HG02642 (cell line): ENCODE measurements around the gene EPB41L4A.
A peak's percentile ranks its signal among the peaks of the same experiment; 100 is the strongest.
"Not testable (repeated sequence)": the region's sequence is repeated elsewhere in the genome, so short reads cannot be mapped to it uniquely, and the experiment has no call there.

Source experiments
- ATAC-seq: cut with Tn5 transposase; IDR thresholded peaks from one replicate; pipeline ENCODE4 v1.9.1; 2021; ENCODE audit warnings: mild to moderate bottlenecking; ENCODE audit not compliant: unreplicated experiment, poor library complexity

The EPB41L4A gene, protein sequence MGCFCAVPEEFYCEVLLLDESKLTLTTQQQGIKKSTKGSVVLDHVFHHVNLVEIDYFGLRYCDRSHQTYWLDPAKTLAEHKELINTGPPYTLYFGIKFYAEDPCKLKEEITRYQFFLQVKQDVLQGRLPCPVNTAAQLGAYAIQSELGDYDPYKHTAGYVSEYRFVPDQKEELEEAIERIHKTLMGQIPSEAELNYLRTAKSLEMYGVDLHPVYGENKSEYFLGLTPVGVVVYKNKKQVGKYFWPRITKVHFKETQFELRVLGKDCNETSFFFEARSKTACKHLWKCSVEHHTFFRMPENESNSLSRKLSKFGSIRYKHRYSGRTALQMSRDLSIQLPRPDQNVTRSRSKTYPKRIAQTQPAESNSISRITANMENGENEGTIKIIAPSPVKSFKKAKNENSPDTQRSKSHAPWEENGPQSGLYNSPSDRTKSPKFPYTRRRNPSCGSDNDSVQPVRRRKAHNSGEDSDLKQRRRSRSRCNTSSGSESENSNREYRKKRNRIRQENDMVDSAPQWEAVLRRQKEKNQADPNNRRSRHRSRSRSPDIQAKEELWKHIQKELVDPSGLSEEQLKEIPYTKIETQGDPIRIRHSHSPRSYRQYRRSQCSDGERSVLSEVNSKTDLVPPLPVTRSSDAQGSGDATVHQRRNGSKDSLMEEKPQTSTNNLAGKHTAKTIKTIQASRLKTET

DNA sequence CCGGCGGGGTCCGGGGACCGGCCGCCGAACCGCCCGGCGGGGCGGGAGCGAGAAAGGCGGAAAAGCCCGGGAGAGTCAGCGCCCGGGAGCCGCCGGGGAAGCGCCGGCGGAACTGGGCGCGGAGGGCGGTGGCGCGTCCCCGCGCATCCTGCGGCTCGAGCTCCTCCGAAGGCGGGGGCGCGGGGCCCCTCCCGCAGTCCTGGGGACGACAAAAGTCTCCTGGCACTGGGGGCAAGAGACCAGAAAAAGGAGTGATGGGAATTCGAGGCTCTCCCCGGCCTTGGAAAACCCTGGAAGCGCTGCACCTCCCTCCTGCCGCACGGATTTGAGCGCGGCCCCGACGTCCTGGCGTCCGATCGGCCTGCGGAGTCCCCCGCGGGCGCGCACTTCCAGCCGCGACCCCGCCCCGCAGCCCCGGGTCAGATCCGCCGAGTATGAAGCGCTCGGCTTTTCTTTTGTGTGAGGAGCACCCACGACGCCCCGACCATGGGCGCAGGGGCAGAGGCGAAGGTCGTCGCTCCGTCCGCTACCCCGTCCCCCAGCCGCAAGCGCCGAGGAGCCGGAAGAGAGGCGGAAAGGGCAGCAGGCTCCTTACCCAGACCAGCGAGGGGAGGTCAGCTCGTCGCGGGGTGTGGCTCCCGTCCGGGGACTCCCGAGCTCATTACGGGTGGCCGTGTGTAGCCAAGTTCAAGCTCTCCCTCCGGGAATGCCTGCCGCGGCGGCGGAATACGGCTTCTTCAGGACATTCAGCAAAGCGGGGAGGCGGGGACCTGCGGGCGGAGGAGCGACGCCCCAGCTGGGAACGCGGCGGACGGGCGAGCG is at the start of gene EPB41L4A:
Gene EPB41L4A (minus strand): TSS at position 114 of the 822 bp plus-strand sequence. CDS start 238 bp downstream, outside the sequence.
- ATAC-seq, result peak; percentile 20

DNA sequence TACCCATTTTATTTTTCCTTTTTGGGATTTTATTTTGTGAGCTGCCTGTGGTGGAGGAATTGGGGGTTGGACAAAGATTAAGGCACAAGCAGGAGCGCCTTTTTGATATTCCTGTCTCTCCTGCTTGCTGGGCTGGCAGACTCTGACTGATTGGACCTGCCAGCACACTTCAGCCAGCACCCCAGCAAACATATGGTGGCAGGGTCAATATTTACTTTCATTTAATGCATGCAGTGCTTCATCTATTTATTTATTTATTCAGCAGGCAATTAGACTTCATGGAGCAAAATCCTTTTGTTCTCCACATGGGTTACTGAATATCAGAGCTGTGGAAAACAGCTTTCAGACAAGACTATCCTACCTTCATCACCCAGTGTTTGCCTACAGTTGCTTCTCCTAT is 48.4 kb upstream of the EPB41L4A start:
- ATAC-seq, result no peak

DNA sequence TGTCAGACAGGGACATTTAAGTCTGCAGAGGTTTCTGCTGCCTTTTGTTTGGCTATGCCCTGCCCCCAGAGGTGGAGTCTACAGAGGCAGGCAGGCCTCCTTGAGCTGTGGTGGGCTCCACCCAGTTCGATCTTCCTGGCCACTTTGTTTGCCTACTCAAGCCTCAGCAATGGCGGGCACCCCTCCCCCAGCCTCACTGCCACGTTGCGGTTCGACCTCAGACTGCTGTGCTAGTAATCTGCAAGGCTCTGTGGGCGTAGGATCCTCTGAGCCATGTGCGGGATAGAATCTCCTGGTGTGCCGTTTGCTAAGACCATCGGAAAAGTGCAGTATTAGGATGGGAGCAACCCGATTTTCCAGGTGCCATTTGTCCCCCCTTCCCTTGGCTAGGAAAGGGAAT is 47.2 kb upstream of the EPB41L4A start:
- not testable (repeated sequence) for ATAC-seq

DNA sequence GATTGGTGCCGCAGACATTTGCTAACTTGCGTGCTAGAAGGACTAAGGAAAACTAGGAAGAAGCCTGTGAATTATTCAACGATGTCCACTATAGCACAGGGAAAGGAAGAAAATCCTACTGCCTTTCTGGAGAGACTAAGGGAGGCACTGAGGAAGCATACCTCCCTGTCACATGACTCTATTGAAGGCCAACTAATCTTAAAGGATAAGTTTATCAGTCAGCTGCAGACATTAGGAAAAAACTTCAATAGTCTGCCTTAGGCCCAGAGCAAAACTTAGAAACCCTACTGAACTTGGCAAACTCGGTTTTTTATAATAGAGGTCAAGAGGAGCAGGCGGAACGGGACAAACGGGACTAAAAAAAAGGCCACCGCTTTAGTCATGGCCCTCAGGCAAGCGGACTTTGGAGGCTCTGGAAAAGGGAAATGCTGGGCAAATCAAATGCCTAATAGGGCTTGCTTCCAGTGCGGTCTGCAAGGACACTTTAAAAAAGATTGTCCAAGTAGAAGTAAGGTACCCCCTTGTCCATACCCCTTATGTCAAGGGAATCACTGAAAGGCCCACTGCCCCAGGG is 28.2 kb upstream of the EPB41L4A start:
- ATAC-seq, result not testable (repeated sequence)

DNA sequence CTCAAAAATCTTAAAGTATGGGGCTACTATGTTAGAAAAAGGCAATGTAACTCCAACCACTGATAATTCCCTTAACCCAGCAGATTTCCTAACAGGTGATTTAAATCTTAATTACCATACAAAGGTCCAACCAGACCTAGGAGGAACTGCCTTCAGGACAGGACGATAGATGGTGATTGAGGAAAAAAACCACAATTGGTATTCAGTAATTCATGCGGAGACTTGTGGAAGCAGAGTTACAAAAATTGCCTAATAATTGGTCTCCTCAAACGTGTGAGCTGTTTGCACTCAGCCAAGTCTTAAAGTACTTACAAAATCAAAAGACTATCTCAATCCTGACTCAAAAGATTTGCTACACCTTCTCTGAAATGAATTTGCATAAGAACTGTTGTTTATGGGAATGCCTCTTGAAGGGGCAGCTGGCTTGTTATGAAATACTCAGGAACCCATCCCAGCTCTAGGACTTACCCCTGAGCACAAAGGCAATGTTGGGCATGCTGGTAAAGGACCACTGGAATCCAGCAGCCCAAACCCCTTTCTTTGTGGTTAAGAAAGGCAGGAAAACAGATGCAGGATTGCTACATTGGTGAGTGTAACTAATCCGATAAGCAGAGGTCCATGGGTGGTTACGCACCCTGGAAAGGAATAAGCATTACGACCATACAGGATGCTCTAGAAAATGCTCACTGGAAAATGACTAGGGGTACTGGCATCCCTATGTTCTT is 26.7 kb upstream of the EPB41L4A start:
- no peak for ATAC-seq

DNA sequence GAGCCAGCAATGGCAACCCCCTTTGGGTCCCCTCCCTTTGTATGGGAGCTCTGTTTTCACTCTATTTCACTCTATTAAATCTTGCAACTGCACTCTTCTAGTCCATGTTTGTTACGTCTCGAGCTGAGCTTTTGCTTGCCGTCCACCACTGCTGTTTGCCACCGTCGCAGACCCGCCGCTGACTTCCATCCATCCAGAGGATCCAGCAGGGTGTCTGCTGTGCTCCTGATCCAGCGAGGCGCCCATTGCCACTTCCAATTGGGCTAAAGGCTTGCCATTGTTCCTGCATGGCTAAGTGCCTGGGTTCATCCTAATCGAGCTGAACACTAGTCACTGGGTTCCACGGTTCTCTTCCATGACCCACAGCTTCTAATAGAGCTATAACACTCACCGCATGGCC is 24.9 kb upstream of the EPB41L4A start:
- not testable (repeated sequence) for ATAC-seq

DNA sequence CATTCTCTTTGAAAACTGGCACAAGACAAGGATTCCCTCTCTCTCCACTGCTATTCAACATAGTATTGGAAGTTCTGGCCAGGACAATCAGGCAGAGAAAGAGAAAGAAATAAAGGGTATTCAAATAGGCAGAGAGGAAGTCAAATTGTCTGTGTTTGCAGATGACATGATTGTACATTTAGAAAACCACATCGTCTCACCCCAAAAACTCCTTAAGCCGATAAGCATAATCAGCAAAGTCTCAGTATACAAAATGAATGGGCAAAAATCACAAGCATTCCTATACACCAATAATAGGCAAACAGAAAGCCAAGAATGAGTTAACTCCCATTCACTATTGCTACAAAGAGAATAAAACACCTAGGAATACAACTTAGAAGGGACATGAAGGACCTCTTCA is 21.0 kb upstream of the EPB41L4A start:
- no peak for ATAC-seq

DNA sequence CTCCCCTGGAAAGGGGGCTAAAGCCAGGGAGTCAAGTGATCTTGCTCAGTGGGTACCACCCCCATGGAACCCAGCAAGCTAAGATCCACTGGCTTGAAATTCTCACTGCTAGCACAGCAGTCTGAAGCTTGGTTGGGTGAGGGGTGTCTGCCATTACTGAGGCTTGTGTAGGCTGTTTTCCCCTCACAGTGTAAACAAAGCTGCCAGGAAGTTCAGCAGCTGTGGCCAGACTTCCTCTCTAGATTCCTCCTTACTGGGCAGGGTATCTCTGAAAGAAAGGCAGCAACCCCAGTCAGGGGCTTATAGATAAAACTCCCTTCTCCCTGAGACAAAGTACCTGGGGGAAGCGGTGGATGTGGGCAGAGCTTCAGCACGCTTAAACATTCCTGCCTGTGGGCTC is 17.1 kb upstream of the EPB41L4A start:
- ATAC-seq, result no peak

DNA sequence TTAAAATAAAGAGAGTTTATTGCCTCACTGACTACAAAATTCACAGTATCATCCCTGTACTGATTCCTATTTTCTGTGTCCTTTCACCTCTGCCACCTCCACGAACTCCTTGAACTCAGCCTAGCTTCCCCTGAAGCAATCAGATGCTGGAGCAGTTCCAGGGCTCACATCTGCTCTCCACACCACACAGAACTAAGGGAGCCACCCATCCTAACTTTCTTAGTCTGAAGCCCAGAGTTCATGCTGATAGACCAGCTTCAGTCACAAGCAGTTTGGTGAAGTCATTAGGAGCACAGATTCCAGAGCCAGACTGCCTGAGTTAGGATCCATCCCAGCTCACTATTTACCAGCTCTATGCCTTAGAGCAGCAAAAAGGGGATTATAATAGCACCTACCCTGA is 15.6 kb upstream of the EPB41L4A start:
- no peak for ATAC-seq

DNA sequence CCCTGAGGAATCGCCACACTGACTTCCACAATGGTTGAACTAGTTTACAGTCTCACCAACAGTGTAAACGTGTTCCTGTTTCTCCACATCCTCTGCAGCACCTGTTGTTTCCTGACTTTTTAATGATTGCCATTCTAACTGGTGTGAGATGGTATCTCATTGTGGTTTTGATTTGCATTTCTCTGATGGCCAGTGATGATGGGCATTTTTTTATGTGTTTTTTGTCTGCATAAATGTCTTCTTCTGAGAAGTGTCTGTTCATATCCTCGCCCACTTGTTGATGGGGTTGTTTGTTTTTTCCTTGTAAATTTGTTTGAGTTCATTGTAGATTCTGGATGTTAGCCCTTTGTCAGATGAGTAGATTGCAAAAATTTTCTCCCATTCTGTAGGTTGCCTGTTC is 7.1 kb upstream of the EPB41L4A start:
- not testable (repeated sequence) for ATAC-seq

DNA sequence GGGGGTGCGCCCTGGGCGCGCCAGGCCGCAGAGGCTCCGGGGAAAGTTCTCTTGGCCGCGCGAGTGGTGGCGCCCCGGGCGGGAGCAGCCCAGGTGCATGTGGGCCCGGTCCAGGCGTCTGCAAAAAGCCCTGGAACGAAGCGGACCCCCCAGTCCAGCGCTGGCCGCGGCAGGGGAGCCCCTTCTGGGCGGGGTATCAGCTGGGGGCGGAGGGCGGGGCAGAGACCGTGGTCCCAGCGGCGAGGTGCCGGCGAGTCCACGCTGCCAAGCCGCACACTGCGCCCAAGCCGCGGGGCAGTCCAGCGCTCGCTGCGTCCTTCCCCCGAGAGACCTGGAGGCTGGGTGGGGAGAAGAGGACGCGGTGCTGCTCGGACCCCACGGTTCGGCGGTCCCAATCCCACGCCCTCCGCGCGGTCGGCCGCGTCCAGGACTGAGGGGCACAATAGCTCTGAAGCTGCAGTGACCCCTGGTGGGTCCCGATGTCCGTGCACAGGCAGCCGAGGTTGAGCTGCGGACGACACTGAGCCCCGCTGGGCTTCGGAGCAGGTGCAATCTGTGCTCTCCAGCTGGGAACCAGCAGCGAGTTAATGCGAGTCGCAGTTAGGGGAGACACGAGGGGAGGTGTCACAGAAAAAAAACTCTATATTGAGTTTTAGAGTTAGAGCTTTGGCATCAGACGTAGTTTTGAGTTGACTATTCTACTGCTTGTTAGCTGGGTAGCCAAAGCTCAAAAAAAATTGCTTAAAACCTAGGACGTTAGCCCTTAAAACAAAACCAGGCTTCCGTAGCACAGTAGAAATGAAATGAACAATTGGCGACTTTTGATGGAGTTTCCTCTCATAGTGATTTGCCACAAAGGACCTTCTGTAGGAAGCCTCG is 1.1 kb upstream of the EPB41L4A start:
- peak; percentile 90 for ATAC-seq

DNA sequence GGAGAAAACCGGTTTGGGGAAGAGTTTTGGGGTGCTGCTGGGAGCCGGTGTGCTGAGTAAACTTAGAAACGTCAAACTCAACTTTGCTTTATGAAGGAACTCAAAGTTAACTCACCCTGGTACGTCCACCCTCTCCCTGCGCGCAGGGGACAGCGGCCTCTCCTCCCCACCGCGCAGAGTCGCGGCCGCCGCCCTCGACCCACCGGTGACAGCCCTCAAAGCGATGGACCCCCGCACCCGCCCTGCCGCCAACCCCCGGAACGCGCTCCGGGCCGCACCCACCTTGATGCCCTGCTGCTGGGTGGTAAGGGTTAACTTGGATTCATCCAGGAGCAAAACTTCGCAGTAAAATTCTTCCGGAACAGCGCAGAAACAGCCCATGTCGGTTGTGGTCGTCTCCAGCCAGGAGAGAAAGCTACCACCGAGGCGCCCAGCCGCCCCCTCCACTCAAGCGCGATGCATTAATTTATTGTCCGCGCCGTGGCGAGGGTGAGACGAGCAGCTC is 366 bp downstream of the EPB41L4A start:
- ATAC-seq, result no peak

DNA sequence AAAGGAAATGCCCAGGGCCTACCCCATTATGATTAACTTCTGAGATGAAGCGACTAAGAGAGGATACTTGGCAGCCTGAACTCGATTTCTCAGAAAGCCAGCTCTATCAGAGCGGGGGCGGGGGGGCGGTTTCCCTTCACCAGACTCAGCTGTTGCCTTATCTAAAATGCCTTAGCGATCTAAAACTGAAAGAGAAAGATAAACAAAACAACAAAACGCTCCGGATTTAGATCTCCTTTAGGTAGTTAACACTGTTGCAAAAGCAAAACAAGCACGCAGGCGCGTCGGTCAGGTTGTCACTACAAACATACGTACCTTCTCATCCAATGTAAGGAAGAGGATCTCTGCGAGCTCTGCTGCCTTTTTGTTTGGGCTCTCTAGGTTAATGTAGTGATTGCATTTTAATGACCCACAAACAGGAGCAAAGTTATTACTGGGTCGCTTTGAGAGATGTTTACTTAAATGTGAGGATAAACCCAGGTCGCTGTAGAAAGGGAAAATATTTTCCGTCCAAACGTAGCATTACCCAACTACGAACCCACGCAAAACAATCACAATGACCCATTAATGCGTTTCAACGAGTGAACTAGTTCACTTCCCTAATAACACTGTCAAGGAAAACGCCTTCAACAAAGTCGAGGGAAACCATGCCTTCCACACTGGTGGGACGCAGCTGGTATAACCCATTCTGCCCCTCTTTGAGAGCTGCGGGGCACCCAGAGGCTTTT is 982 bp downstream of the EPB41L4A start:
- peak; percentile 48 for ATAC-seq

DNA sequence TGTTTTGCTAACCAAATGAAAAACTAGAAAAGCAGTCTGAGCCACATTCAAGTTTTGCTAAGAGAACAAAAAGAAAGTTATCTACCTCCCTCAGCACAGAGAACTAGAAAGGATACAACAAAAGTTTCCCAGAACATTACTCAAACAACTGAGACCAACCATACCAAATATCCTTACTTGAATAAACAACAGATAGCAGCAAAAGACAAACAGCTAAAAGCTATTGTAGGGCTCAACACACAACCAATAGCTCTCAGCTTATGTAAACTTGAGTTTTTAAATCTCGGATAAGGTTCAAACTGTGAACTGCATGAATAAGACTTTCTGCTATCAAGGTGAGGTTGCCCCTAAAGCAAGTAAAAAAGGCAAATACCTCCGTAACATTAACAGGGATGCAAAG is 3.5 kb downstream of the EPB41L4A start:
- no peak for ATAC-seq

DNA sequence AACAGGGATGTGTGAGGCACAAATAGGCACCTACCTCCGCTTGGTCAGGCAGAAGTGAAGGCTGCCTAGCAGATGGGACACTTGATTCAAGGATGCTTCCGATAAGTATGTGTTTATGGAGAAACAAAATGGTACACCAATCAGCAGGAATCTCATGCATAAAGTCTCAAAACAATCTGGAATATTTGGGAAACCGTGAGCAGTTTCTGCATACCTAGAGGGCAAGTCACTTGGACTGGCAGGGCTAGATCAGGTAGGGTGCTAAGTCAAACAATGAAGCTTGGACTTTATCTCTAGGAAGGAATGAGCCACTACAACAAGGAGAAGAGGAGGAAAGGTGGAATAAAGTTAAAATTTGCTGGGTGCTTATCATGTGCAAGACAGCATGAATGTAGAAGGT is 5.5 kb downstream of the EPB41L4A start:
- ATAC-seq, result no peak

DNA sequence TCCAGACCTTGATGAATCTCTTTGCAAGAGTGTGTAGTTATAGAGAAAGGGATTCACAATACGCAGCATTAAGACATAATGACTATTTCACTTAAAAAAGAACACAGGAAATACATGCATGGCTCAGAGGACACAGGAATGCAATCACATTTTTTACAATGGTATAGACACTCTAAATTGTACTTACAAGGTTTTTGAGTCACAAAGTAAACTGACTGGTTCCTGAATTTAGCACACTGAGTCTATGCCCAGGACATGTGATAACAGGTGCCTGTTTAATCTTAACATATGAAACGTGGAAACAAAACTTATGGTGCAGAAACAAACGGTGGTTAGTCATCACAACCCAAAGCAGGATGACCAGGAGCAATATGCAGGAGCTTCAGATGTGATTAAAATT is 6.7 kb downstream of the EPB41L4A start:
- ATAC-seq, result no peak

DNA sequence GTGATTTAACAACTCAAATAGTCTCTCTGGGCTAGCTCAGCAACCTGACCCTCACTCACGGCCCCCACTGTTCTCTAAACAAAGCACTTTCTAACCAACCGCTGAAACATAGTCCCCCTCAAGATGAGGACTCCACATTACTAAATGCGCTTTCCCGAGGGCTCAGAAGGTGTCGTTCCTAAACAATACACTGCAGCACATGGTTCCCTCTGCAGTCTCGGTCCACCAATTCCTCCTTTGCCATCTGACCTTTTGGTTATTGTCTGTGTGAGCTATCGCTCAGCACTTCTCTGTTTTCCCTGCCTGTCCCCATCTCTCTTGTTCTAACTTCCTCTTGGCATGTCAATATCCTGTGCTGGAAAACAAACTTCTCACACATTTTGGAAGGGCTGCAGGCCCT is 7.2 kb downstream of the EPB41L4A start:
- ATAC-seq, result no peak

DNA sequence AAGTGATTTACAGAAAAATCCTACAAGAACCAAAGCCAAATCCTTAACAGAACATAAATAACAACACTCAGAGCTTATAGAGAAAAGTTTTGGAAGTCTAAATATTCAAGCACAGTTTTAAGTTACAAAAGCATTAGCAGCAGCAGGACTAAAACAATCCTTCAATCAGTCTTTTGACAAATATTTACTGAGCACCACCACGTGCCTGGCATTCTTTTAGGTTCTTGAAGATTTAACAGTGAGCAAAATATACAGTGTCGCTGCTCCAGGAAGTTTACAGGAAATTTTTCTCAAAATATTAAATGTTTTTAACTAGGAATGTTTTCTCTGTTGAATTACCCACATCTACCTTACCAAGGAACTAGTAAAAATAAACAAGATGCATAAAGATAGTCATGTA is 11.4 kb downstream of the EPB41L4A start:
- no peak for ATAC-seq
